Measurements from ENCODE around the gene ZBED3.
A peak's percentile ranks its signal among the peaks of the same experiment; 100 is the strongest.

ZBED3 gene

GRCh38 chr5:77076961-77077828 is 9.9 kb downstream of the ZBED3 start:
- H3K27ac ChIP-seq: no peak overlapping the region
- TF ChIP-seq CTCF (IDR thresholded peaks at IDR 0.05): peak; percentile 55
- TF ChIP-seq ZFX (IDR thresholded peaks at IDR 0.05; ENCODE audit: borderline replicate concordance): no peak

DNA sequence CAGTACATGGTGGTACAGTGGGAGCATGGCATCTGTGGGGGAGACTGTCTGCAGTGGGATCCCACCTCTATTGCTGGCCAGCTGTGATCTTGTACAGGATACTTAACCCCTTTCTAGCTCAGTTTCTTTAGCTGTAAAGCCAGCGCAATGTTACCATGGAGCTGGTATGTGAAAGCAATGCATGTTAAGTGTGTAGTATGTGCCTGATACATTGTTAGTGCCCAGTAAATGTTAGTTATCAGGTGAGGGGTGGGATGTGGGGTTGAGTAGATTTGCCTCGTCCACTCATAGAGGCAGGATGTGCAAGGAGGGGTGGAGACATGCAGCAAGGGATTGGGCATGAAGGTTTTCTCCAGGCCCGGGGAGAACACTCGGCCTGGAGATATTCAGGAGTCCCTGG is 12.3 kb downstream of the ZBED3 start:
- no peak overlapping the region for H3K27ac ChIP-seq
- no peak for TF ChIP-seq ZFX (IDR thresholded peaks at IDR 0.05; ENCODE audit: borderline replicate concordance)
- TF ChIP-seq CTCF (IDR thresholded peaks at IDR 0.05): no peak

GRCh38 chr5:77073667-77074066 is 13.4 kb downstream of the ZBED3 start:
- no peak for TF ChIP-seq ZFX (IDR thresholded peaks at IDR 0.05; ENCODE audit: borderline replicate concordance)
- TF ChIP-seq CTCF (IDR thresholded peaks at IDR 0.05): no peak

DNA sequence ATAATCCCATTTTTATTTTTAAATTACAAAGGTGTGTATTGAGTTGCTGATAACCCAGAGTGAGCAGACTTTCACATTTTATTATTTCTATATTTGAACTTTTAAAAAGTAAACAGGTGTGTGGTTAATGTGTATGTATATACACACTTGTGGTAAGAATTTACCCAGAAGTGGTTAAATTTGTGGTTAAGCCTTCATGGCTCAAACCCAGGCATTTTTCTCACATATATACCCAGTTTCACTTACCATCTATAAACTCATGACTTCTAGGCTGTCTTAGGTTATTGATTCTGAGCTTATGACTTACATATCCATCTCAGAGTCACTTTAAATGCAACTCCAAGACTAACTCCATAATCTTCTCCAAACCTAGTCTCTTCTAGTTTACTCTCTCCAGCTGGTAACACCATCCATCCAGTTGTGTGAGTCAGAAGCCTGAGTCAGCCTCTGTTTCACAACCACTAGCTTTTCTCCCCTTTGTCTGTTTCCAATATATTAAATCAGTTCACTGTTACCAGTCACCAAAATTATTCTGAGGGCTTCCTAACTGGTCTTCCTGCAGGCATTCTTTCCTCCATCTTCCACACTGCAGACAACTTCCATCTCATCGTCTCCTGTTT is 20.2 kb downstream of the ZBED3 start:
- TF ChIP-seq ZFX (IDR thresholded peaks at IDR 0.05; ENCODE audit: borderline replicate concordance): no peak
- no peak overlapping the region for H3K27ac ChIP-seq

More at GRCh38 chr5:77073667-77074066, 13.4 kb downstream of the ZBED3 start:
- H3K27ac ChIP-seq: no peak overlapping the region

DNA sequence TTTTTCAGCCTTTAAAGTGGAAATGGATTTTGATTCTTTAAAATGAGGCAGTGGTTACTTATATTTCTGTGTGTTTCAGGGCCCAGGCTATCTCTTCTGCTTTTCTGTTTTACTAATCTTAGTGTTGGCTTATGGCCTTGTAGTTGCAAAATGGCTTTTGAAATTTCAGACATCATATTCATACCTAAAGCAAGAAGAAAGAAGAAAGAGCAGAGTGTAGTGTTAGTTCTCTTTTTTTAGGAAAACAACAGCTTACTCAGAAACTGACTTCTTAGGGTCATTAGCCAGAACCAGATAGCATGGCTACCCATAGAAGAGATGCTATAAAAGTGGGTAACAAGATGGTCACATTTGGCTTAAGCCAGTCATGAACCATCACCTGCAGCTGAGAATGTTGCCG is 20.9 kb downstream of the ZBED3 start:
- TF ChIP-seq CTCF (IDR thresholded peaks at IDR 0.05) (no peak), ZFX (IDR thresholded peaks at IDR 0.05; ENCODE audit: borderline replicate concordance) (no peak)
- H3K27ac ChIP-seq: no peak overlapping the region

GRCh38 chr5:77065256-77065655 is 21.8 kb downstream of the ZBED3 start:
- no peak overlapping the region for H3K27ac ChIP-seq
- TF ChIP-seq CTCF (IDR thresholded peaks at IDR 0.05) (no peak), ZFX (IDR thresholded peaks at IDR 0.05; ENCODE audit: borderline replicate concordance) (no peak)

GRCh38 chr5:77064040-77064439 is 23.0 kb downstream of the ZBED3 start:
- TF ChIP-seq ZFX (IDR thresholded peaks at IDR 0.05; ENCODE audit: borderline replicate concordance) (no peak), CTCF (IDR thresholded peaks at IDR 0.05) (peak; percentile 22; the same call in 1 of the 2 replicates)
- no peak overlapping the region for H3K27ac ChIP-seq
